Stimulated activated CD4-positive, alpha-beta T cell treated with anti-CD3 and anti-CD28 coated beads, Interleukin-1b, Interleukin-23, amount 100 ng/mL, for 4 hours (primary cell): ENCODE data around the gene DUSP6.

Experiments used
- DNase-seq, 2 donors: peaks; one replicate each; pipeline ENCODE4 v3.0.0-alpha.2; 2020; ENCODE audit warnings: low read depth in 2 of 2

DUSP6 gene

DNA sequence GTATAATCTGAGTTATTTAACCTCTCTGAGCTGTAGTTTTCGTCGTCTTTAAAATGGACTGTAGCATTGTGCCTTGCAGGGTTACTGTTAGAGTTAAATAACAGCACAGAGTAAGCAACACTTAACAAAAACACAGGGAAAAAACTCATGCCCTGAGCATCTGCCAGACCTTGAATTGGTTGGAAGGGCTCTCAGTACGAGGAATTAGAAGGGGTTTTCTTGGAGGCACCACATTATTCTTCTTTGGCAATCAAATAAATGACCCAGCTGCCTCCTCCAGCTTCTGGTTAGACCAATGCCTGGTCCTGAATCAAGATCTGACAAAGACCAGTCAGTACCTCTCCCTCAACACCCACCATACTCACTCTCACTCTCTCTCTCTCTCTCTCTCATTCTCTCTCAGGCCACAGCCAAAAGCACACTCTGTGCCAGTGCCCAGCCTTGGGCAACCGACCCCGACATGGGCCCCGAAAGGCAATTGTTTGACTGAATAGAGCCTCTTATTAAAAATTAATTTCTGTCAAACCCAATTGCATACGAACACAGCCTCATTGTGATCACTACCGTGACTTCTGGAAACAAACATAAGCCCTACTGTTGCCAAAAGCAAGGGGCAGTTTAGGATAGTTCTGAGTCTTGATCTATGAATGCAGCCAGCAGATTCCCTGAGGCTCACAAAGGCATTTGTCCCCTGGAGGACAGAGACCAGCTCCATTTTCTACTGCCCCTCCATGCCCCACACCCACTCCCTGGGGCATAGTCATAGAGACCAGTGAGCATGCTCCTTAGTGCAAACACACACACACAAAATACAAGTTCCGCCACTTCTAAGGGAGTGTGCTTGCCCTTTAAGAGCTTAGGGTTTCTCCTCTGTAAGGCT, 23.9 kb downstream of the DUSP6 start:
- no peak for DNase-seq

DNA sequence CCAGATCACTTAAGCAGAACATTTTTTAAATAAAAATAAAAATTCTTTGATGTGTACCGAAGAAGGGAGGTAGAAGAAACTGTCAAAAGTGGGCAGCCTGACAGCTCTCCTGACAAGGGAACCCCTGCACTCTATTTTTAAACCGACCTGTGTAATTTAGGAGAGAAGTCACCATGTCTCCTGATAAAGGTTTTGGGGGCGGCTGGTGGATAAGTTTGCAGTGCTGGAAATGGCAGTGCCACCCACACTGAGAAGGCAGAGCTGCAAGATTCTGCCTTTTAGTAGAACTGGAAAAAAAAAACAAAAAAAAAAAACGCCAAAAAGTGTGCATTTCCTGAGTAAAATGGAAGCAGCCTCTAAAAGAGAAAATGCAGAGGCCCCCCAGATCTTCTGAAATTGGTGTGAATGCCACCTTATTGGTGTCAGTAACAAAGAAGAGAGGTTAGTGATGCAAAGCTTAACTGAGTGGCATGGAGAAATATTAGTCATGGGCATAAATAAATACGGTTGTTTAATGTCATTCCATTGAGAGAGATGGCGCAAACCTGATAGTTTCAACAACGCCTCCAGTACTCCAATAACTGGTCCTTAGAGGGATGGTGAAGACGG, 24.7 kb downstream of the DUSP6 start:
- no peak for DNase-seq

DNA sequence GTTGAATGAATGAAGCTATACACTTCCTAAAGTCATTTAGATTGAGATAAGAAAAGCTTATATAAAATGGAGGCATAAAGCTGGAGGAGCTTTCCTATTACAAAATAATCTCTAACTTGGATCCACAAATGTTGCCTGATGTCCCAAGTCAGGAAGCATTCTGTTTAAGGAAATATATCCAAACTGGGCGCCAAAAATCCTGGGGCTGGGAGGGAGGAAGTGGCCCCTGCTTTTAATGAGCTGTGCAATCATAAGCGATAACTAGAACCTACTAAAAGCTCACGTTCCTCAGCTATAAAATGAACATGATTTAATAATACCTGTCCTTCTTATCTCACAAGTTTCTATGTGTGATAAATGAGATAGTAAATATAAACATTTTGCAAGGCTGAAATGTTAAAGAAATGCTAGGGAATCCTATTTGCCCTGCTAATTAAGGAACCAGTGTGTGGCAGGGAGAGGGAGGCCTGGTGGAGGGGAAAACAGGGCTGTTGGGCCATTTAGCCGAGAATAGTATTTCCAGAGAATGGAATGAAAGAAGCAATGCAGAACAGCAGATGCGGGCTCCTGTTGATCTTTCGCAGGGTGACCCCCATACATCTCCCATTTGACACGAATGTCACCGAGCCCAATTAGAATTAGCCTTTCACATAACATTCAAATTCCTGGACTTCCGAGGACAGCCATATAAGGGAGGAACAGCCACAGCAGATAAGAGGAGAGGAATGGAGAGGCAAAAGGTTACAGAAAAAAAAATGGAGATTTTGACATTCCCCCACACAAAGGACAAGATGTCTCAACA, 25.9 kb downstream of the DUSP6 start:
- no peak for DNase-seq

DNA sequence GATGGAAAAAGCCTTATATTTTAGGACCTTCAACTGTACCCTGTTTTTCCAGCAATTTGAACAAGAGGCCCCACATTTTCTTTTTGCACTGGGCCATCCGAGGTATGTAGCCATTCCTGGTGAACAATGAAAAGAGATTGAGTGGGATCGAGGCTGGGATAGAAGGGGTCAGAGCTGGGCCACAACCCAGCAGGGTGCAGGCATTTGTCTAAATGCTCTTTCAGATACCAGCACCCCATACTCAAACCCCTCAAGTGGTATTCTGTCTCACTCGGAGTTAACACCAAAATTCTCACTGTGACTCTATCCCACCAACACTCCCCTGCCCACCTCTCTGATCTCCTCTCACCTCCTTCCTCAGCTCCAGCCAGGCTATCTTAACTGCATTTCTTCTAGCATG, 26.8 kb downstream of the DUSP6 start:
- no peak for DNase-seq

DNA sequence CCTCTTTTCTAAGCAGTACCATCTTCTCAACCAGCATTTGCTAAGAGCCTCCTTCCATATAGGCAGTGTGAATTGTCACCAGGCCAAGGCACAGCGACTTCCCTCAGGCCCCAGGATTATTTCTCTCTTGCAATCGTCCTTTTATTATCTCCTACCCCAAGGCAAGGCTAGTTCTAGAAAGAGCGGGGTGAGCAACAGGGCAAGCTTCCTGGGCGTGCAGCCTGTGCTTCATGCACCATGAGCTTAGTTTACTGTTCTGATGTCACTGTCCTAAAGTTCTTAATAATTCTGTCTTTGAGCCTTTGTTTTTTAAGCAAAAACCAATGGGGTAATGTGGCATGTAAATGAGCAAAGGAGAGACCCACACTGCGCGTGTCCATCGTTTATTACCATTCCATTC, 27.9 kb downstream of the DUSP6 start:
- DNase-seq: no peak

DNA sequence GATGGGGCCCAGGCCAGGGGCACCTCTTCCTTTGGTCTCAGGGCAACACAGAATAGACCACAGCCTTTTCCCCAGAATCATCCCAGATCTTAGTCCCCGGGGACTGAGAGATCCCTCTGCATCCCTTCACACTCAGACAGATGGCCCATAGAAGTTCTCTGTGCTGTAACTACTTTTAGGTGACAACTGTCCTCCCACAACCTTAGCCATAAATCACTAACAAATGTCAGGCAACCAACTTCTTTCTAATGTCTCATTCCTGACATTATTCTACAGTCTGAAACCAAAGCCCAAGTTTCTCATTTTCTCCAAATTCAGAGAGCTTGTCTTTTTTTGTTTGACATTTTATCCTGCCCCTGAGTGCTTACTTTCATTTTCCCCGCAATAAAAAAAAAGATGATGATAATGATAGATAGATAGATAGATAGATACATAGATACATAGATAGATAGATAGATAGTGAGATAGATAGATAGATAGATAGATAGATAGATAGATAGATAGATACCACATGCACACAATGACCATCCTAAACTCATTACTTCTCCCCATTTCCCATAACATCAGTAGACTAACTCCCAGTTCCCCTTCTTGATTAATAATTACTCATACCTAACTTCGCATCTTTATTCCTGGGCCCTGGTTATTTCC, 28.6 kb downstream of the DUSP6 start:
- DNase-seq: no peak

DNA sequence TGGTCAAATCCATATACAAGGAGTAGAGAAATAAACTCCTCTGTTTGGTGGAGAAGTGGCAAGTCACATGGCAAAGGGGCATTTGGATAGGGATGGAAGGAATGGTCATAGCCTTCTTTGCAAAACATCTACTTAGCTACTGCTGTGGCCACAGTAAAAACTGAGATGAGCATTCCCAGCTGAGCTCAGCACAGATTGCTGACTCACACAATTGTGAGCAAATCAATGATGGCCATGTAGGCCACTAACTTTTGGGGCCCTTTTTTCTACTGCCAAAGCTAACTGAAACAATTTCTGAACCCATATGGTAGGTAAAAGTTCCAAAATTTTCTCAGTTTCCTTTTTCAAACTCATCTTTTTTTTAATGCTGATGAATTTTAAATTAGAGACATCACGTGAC, 31.6 kb downstream of the DUSP6 start:
- DNase-seq: no peak

DNA sequence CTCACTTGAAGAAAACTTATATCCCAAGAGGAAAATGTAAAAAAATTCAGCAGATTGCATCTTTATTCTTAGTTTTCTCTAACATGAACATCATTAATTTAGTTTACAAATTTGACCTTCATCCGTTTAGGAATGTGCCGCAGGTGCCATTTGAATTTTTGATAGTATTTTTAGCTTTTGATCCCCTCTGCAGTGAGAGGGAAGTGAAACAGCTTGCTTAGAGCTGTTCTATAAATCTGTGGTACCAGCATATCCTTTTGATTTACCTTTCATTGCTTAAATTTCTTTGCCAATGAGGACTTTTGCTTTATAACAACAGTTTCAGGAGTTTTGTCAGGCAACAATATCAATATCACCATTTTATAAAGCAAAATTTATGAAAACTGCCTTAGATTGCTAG, 32.7 kb downstream of the DUSP6 start:
- no peak for DNase-seq

DNA sequence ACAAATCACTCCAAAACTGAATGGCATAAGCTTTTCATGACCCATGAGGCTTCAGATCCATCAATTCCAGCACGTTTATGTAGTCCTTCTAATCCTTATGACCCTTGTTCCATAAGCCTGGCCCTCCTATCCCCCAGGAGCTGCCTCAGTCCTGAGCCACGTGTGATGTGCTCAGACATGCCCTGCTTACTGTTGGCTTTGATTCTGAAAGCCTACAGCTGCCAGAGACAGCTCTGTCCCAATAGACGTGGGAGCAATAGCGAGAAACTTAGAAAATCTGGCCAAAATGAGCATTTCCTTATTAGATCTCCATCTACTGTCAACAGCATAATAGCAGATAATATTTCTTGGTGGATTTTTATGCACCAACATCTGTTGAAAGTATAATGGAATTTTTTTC, 33.2 kb downstream of the DUSP6 start:
- no peak for DNase-seq

DNA sequence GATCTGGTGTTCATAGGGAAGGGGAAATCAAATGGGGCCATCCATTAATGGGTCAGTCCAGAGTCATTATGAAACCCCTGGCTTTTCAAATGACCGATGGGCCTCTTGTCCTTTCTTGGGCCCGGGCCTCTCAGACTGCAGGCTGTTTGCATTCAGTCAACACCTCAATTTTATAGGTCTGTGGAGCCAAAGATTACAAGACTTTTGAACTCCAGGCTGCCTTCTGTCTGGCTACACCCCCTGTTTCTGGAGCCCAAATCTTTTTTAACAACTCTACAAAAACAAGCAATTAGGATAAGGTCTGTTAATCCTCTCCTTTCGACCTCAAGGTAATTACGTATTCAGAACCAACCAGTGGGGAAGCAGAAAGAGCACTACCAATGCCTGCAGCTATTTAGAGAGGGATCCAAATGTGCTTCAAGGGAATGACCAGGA, 35.6 kb downstream of the DUSP6 start:
- DNase-seq: no peak

DNA sequence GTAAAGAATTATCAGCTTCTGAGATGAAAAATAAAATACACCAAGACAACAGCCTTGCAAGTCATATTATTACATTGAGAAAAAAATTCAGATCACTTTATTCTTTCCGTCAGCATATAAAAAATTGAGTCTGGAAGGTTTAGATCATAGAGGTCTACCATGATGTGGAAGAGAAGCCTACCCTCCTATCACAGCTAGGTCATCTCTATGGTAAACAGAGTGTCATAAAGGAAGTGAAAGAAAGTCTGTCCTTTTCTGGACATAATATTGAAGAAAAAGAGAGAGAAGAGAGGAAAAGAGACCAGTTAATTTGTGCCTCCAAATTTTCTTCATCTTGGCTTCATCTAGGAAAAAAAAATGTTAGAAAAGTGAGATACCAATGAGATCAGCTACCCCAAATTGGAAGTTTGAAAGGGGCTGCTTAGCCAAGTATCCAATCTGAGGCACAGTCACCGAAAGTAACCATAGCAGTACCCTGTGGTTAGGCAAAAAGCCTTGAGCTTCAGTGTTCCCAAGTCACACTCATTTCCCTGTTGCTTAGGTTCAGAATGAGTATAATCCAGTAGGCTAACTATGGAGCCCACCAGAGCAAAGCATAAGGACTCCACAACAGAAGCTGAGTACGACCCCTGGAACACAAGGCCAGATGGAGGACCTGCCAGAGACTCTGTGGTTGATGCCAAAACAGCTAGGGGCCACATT, 38.1 kb downstream of the DUSP6 start:
- no peak for DNase-seq

DNA sequence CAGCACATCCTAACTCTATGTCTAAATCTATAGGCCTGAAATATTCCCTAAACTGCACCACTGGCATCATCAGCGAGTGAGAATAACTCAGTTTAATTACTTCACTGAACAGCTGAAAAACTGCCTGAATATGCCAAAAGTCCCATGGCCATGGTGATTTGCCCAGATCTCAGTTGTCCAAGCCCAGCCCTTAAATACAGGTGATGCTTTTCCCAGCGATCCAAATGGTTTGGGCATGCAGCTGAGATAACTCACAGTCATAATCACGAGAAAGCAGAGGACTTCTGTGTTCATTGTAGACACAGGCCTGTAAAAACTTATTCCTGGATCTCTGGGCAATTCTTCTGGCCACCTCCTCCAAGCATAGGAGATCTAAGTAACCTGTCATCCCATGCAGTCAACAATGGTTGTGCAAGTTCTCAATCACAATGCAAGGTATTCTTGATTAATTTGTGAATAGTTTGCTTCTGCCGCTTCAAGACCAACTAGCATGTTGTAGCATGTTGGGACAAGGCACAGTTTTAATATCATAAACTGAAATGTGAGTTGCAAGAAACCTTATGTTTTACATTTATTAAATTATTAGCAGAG, 40.5 kb downstream of the DUSP6 start:
- no peak for DNase-seq

DNA sequence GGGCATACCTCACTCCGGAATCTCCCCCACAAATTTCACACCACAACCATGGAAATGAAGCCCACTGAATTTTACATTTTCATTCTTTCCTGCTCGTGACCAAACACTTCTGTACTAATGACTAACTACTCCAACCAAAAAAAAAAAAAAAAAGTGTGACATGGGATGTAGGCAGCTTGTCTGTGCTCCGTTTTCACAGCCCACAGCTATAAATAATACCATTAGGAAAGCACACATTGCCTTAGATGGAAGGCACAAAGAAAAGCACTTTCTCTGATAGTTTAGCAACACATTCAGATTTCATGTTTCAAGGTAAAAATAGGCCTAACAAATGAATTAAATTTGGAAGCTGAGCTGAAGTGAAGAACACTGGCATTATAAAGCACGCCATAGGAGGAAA, 42.5 kb downstream of the DUSP6 start:
- no peak for DNase-seq

DNA sequence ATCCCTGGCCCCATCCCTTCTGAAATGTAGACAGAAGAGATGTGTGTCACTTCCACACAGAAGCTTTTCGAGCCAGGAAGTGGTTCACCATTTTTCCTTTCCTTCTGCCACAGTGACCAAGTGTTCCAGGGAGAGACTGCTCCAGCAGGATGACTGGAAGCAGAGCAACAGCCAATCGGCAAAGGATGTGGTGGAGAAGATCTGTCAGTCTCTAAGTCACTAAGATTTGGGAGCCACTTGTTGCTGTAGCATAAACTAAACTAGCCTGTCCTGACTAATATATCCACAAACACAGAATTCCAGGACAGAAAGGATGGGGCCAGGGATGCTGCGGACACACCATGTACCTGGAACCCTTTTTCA, 42.9 kb downstream of the DUSP6 start:
- DNase-seq: no peak

DNA sequence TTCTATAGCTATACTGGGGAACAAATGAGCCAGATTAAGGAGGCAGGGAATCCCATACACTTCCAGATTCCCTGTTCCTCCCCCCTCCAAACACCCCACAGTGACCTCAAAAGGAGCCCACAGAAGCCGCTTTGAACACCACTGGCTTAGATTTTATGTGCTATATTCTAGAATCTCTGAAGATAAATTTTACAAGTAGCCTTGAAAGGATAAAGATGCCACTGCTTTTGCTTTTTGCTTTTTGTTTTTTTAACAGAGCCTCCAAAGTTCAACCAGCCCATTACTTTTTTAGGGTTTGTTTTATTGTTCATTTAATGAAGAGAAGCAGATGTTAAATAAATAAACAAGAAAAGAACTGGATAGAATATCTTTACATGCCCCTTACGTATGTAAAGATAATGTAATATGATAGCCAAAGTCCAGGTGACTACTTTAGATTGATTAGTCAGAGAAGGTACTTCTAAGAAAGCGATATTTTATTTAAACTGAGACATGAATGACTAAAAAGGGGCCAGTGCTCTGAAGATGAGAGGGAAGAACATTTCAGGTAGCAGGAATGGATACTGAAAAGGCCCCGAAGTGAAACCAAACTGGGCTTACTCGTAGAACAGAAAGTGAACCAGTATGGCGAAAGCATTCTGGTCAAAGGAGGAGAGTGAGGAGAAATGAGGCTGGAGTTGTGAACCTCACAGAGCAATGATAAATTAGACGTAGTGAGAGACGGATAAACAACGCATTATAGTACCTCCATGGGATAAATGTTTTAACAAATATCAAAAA, 44.6 kb downstream of the DUSP6 start:
- DNase-seq: no peak

DNA sequence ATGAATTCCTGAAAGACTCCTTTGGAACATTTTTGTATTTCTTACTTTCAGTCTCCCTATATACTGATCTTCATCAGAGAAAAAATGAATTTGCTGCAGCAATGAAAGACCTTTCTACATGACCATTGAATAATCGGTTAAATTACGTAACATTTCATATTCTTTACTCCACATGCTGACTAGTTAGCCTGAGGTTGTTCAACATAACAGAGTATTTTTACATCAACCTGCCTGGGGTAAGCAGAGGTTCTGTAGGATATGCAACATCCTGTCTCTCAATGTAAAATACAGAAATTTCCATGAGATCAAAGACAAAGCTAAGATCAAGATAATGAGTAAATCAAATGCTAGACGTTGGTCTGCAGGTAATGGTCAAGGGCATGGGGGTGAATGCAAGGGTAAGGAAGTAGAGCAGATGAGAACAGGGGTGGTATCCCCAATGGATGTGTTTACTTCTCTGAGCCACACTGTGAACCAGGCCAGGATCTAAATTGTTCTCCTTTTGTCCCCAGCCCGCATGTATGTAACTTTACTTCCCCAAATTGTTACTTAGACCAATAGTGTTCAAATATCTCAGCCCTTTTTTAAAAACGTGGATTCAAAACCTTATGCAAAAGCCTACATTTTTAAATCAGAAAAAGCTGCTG, 45.4 kb downstream of the DUSP6 start:
- DNase-seq: no peak

DNA sequence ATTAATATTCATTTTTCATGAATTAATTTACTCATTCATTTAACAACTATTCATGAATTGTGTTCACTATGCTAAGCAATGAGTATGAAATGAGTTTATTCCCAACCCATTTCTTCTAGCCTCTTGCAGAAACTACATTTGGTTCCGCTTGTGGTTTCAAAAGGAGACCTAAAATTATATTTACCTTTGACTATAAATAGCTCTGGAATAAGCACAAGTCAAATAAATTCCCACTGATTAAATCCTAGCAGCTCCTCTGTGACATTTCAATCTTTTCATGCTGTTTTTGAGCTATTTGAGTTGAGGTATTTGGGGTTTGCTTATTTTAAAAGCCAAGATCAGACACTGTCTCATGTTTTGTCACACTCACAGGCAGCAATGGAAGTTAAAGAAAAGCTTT, 46.9 kb downstream of the DUSP6 start:
- DNase-seq: no peak

DNA sequence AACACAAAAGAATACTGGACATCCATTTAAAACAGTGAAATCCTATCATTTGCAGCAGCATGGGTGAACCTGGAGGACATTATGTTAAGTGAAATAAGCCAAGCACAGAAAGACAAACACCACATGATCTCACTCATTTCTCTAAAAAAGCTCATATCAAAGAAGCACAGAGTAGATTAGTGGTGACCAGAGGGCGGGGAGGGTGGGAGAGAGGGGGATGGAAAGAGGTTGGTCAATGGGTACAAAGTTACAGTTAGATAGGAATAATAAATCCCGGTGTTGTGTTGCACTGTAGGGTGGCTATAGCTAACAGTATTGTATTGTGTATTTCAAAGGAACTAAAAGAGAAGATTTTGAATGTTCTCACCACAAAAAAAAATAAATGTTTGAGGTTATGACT, 52.4 kb downstream of the DUSP6 start:
- DNase-seq: no peak

DNA sequence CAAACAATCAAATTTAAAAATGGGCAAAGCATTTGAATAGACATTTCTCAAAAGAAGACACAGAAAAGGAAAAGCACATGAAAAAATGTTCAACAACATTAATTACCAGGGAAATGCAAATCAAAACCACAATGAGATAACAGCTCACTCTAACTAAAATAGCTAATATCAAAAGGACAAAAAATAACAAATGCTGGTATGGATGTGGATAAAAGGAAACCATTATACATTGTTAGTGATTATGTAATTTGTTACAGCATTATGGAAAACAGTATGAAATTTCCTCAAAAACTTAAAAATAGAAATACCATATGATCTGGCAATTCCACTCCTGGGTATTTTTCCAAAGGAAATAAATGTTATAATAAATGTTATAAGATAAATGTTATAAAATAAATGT, 52.9 kb downstream of the DUSP6 start:
- DNase-seq: no peak
